Measurements from ENCODE around the gene TM2D1.
"Not testable (repeated sequence)": the region's sequence is repeated elsewhere in the genome, so short reads cannot be mapped to it uniquely, and the experiment has no call there.

The TM2D1 gene

DNA sequence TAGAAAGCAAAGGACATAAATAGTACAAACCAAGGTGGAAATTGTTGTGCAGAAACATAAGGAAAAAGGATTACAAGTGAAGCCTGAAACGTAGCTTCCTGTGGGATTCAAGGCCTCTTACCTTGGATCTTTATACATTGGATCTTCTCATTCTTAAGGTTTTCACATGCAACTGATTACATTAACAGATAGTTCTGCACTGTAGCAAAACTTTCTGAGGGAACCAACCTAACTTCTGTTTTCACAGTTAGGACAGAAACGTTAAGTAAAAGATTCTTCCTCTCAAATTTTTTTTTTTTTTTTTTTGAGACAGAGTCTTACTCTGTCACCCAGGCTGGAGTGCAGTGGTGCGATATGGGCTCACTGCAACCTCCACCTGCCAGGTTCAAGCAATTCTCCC, 7.8 kb upstream of the TM2D1 start:
- Histone ChIP-seq H3K27ac (ENCODE audit: low read depth, low read length) (no peak overlapping the region), H3K4me3 (ENCODE audit: low read length) (no peak overlapping the region)
- TF ChIP-seq EZH2phosphoT487 (IDR thresholded peaks at IDR 0.05; ENCODE audit: borderline replicate concordance, low read length), result no peak

DNA sequence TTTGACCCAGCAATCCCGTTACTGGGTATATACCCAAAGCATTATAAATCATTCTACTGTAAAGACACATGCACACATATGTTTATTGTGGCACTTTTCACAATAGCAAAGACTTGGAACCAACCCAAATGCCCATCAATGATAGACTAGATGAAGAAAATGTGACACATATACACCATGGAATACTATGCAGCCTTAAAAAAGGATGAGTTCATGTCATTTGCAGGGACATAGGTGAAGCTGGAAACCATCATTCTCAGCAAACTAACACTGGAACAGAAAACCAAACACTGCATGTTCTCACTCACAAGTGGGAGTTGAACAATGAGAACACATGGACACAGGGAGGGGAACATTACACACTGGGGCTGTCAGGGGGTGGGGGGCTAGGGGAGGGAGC, 5.7 kb upstream of the TM2D1 start:
- H3K27me3 ChIP-seq (ENCODE audit: control insufficient read depth, low read length); H3K9me2 ChIP-seq (replicated peaks; ENCODE audit: control insufficient read depth, low read length); H4K20me1 ChIP-seq (ENCODE audit: control insufficient read depth, insufficient read depth, low read depth, low read length); H3K4me2 ChIP-seq (ENCODE audit: low read length); H3F3A ChIP-seq (ENCODE audit: control insufficient read depth, insufficient read depth); H3K9me3 ChIP-seq (ENCODE audit: control insufficient read depth, insufficient read depth, low read length); H3K4me3 ChIP-seq (ENCODE audit: low read length); H3K27ac ChIP-seq (ENCODE audit: low read depth, low read length); H3K79me2 ChIP-seq (ENCODE audit: control insufficient read depth, low read length); H3K36me3 ChIP-seq (ENCODE audit: control insufficient read depth, low read length): not testable (repeated sequence)
- H3K4me1 ChIP-seq (ENCODE audit: control insufficient read depth, low read length), result peaks cover 38% of the 10 kb centered on the region

More for the DNA sequence above, 7.8 kb upstream of the TM2D1 start:
- H3K36me3 ChIP-seq (ENCODE audit: control insufficient read depth, low read length), result no peaks in the 10 kb centered on the region
- H3F3A ChIP-seq (ENCODE audit: control insufficient read depth, insufficient read depth), result peaks cover 4% of the 10 kb centered on the region
- H3K9me2 ChIP-seq (replicated peaks; ENCODE audit: control insufficient read depth, low read length), result no peaks in the 10 kb centered on the region
- no peaks in the 10 kb centered on the region for H3K9me3 ChIP-seq (ENCODE audit: control insufficient read depth, insufficient read depth, low read length)
- no peaks in the 10 kb centered on the region for H4K20me1 ChIP-seq (ENCODE audit: control insufficient read depth, insufficient read depth, low read depth, low read length)
- H3K4me1 ChIP-seq (ENCODE audit: control insufficient read depth, low read length), result peaks cover 35% of the 10 kb centered on the region
- H3K79me2 ChIP-seq (ENCODE audit: control insufficient read depth, low read length), result no peaks in the 10 kb centered on the region
- H3K27me3 ChIP-seq (ENCODE audit: control insufficient read depth, low read length), result no peaks in the 10 kb centered on the region
- H3K4me2 ChIP-seq (ENCODE audit: low read length), result no peak overlapping the region; the same call in 1 of the 2 replicates

DNA sequence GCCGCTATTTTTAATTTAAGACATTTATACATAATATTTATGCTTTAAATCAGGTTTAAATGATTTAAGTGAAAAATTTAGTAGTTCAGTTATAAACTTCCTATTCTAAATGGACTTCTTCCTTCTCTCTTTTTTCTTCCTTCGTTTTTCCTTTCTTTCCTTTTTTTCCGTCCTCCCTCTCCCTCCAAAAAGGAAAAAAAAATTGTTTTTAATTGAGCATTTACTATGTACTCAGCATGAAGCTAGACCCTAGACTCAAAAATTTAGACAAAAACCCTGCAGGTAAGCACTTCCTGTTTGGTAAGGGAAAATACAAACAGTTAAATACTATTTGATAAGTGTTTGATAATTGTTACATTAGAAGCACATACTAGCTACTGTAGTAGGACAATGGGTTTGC, 2.6 kb upstream of the TM2D1 start:
- no peak overlapping the region for H3K27ac ChIP-seq (ENCODE audit: low read depth, low read length)
- H3K9me2 ChIP-seq (replicated peaks; ENCODE audit: control insufficient read depth, low read length), result no peaks in the 10 kb centered on the region
- H3K4me1 ChIP-seq (ENCODE audit: control insufficient read depth, low read length), result peaks cover 34% of the 10 kb centered on the region

DNA sequence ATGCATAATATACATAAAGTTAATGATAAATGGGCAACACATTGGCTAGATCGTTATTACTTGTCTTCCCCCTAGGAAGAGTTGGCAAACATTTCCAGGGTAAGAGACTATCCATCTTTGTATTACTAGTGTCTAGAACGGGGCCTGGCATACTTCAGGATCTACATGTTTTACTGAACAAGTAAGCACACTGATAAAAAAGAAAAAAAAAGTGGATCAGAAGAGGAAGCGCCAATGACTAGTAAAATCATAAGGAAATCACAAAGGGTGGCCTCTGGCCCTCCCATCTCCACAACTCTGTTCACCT, 482 bp downstream of the TM2D1 start:
- H3K27me3 ChIP-seq (ENCODE audit: control insufficient read depth, low read length), result no peaks in the 10 kb centered on the region
- H3K9me2 ChIP-seq (replicated peaks; ENCODE audit: control insufficient read depth, low read length), result no peaks in the 10 kb centered on the region
- H3K9me3 ChIP-seq (ENCODE audit: control insufficient read depth, insufficient read depth, low read length), result no peaks in the 10 kb centered on the region
- peak overlapping the region; percentile 51 for H3K27ac ChIP-seq (ENCODE audit: low read depth, low read length)
- H3K4me2 ChIP-seq (ENCODE audit: low read length), result peak overlapping the region; percentile 82
- no peaks in the 10 kb centered on the region; the same call in 1 of the 2 replicates for H3F3A ChIP-seq (ENCODE audit: control insufficient read depth, insufficient read depth)
- H3K79me2 ChIP-seq (ENCODE audit: control insufficient read depth, low read length), result peaks cover 59% of the 10 kb centered on the region
- peaks cover 24% of the 10 kb centered on the region for H3K4me1 ChIP-seq (ENCODE audit: control insufficient read depth, low read length)
- H4K20me1 ChIP-seq (ENCODE audit: control insufficient read depth, insufficient read depth, low read depth, low read length), result no peaks in the 10 kb centered on the region
- H3K36me3 ChIP-seq (ENCODE audit: control insufficient read depth, low read length), result peaks cover 28% of the 10 kb centered on the region
- H3K4me3 ChIP-seq (ENCODE audit: low read length), result peak overlapping the region; percentile 88
- TF ChIP-seq EZH2phosphoT487 (IDR thresholded peaks at IDR 0.05; ENCODE audit: borderline replicate concordance, low read length), result no peak
- TF ChIP-seq, protein P1, sequence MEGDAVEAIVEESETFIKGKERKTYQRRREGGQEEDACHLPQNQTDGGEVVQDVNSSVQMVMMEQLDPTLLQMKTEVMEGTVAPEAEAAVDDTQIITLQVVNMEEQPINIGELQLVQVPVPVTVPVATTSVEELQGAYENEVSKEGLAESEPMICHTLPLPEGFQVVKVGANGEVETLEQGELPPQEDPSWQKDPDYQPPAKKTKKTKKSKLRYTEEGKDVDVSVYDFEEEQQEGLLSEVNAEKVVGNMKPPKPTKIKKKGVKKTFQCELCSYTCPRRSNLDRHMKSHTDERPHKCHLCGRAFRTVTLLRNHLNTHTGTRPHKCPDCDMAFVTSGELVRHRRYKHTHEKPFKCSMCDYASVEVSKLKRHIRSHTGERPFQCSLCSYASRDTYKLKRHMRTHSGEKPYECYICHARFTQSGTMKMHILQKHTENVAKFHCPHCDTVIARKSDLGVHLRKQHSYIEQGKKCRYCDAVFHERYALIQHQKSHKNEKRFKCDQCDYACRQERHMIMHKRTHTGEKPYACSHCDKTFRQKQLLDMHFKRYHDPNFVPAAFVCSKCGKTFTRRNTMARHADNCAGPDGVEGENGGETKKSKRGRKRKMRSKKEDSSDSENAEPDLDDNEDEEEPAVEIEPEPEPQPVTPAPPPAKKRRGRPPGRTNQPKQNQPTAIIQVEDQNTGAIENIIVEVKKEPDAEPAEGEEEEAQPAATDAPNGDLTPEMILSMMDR (IDR thresholded peaks at IDR 0.05; ENCODE audit: low read depth, low read length, poor library complexity, severe bottlenecking), result no peak

More for the DNA sequence above, 2.6 kb upstream of the TM2D1 start:
- H3K27me3 ChIP-seq (ENCODE audit: control insufficient read depth, low read length), result no peaks in the 10 kb centered on the region
- TF ChIP-seq, protein P1 (IDR thresholded peaks at IDR 0.05; ENCODE audit: low read depth, low read length, poor library complexity, severe bottlenecking), result no peak
- TF ChIP-seq EZH2phosphoT487 (IDR thresholded peaks at IDR 0.05; ENCODE audit: borderline replicate concordance, low read length), result no peak
- H4K20me1 ChIP-seq (ENCODE audit: control insufficient read depth, insufficient read depth, low read depth, low read length), result no peaks in the 10 kb centered on the region
- H3K9me3 ChIP-seq (ENCODE audit: control insufficient read depth, insufficient read depth, low read length), result no peaks in the 10 kb centered on the region
- H3K4me3 ChIP-seq (ENCODE audit: low read length), result no peak overlapping the region
- peaks cover 30% of the 10 kb centered on the region for H3K79me2 ChIP-seq (ENCODE audit: control insufficient read depth, low read length)
- H3K4me2 ChIP-seq (ENCODE audit: low read length), result no peak overlapping the region
- H3F3A ChIP-seq (ENCODE audit: control insufficient read depth, insufficient read depth), result peaks cover 3% of the 10 kb centered on the region
- peaks cover 15% of the 10 kb centered on the region; the same call in 1 of the 2 replicates for H3K36me3 ChIP-seq (ENCODE audit: control insufficient read depth, low read length)

DNA sequence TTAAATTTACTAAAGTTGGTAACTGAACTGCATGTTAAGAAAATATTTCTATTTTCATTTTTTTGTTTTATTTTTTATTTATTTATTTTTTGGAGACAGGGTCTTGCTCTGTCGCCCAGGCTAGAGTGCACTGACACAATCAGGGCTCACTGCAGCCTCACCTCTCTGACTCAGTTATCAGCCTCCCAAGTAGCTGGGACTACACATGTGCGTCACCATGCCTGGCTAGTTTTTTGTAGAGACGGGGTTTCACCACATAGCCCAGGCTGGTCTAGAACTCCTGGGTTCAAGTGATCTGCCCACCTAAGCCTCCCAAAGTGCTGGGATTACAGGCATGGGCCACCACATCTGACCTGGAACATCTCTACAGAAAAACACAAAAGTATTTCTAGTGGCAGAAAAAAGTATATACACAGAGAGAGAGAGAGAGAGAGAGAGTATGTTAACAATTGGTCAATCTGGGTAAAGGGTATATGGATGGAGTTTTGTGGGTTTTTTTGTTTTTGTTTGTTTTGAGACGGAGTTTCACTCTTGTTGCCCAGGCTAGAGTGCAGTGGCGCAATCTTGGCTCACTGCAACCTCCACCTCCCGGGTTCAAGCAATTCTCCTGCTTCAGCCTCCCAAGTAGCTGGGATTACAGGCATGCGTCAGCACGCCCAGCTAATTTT, 5.8 kb downstream of the TM2D1 start:
- H3K9me3 ChIP-seq (ENCODE audit: control insufficient read depth, insufficient read depth, low read length); H3K27ac ChIP-seq (ENCODE audit: low read depth, low read length); H3K27me3 ChIP-seq (ENCODE audit: control insufficient read depth, low read length); H4K20me1 ChIP-seq (ENCODE audit: control insufficient read depth, insufficient read depth, low read depth, low read length); H3K4me2 ChIP-seq (ENCODE audit: low read length); H3F3A ChIP-seq (ENCODE audit: control insufficient read depth, insufficient read depth); H3K4me3 ChIP-seq (ENCODE audit: low read length); H3K9me2 ChIP-seq (replicated peaks; ENCODE audit: control insufficient read depth, low read length): not testable (repeated sequence)
- Histone ChIP-seq H3K79me2 (ENCODE audit: control insufficient read depth, low read length) (peaks cover 88% of the 10 kb centered on the region), H3K36me3 (ENCODE audit: control insufficient read depth, low read length) (peaks cover 45% of the 10 kb centered on the region), H3K4me1 (ENCODE audit: control insufficient read depth, low read length) (peaks cover 12% of the 10 kb centered on the region)
